Peyer's patch (tissue), 4 donors: ENCODE data around the gene LY6G6F.

Experiments
- POLR2A ChIP-seq, 2 donors: fragments of 450-650 bp; IDR thresholded peaks; one replicate each; pipeline ENCODE4 v1.5.1; 2017; ENCODE audit warnings: antibody characterized with exemption in 2 of 2, mild to moderate bottlenecking in 2 of 2, moderate library complexity in 2 of 2
- TF ChIP-seq, protein P1 (sequence below), 6 experiments: fragments of 450-650 bp in 4 of 6; fragments of 200-600 bp in 2 of 6; sonication (generic) in 1 of 6; IDR thresholded peaks; one replicate each; pipeline ENCODE4 v1.5.1; 2017 to 2019; ENCODE audit warnings: antibody characterized with exemption in 6 of 6, mild to moderate bottlenecking in 3 of 6, moderate library complexity in 1 of 6

DNA sequence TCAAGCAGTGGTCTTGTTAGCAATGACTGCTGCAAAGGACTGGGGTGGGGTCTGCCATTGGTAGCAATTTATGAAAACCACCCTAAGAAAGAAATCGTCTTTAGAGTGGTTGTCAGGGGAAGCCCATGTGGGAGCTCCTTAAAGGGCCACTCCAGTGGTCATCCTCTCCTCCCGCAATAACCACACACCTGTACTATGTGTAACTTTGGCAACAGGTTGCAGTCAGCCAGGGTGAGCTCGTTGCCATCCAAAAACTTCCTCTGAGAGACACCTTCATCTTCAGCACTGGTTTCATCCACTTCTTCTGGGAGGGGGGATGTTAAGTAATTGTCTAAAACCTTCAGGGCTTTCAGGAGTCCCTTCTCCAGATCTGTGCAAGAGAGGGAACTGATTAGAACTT lies 25.4 kb downstream of the LY6G6F start:
- no peak for TF ChIP-seq POLR2A (IDR thresholded peaks at IDR 0.05)
- TF ChIP-seq, protein P1, sequence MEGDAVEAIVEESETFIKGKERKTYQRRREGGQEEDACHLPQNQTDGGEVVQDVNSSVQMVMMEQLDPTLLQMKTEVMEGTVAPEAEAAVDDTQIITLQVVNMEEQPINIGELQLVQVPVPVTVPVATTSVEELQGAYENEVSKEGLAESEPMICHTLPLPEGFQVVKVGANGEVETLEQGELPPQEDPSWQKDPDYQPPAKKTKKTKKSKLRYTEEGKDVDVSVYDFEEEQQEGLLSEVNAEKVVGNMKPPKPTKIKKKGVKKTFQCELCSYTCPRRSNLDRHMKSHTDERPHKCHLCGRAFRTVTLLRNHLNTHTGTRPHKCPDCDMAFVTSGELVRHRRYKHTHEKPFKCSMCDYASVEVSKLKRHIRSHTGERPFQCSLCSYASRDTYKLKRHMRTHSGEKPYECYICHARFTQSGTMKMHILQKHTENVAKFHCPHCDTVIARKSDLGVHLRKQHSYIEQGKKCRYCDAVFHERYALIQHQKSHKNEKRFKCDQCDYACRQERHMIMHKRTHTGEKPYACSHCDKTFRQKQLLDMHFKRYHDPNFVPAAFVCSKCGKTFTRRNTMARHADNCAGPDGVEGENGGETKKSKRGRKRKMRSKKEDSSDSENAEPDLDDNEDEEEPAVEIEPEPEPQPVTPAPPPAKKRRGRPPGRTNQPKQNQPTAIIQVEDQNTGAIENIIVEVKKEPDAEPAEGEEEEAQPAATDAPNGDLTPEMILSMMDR (IDR thresholded peaks at IDR 0.05) = no peak
